NCI-H1092 (cell line): ENCODE measurements around the gene SOCS2.

Experiments
- DNase-seq: peaks from one replicate; lab custom pipeline; 2025; lab: John Stamatoyannopoulos, UW

Gene SOCS2

DNA sequence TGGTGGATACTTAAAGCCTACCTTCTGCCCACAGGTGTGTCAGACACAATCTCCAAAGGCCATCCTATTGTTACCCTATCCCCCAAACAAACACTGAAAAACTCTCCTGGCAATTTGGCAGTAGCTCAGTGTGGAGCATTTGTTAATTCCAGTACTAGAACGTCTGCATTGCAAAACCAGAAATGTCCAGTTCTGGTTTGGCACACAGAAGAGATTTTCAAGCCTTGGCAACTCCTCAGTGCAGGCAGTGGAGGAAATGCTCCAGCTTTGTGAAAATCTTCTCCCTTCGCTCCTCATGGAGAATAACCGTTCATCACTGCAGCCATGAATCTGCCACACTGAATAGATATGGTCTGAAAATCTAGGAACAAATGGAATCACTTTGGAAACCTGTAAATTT is 5.3 kb upstream of the SOCS2 start:
- no peak for DNase-seq

DNA sequence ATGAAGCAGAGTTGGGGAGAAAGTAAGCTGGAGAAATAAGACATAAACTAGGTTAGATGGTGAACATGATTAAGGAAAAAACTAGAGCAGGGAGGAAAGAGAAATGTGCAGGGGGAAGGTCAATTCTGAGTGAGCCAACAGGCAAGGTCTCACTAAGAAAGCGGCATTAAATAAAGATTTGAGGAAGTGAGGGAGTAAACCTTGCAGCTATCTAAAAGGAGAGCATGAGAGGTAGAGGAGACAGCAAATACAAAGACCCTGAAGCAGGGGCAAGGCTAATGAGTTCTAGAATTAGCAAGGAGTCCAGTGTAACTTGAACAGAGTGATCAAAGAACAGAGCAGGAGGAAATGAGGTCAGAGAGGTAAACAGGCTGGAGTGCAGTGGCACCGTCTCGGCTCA is 4.4 kb upstream of the SOCS2 start:
- DNase-seq = no peak

- DNase-seq = no peak
Observed at GRCh38 chr12:93569301-93569655, 3.2 kb upstream of the SOCS2 start.

DNA sequence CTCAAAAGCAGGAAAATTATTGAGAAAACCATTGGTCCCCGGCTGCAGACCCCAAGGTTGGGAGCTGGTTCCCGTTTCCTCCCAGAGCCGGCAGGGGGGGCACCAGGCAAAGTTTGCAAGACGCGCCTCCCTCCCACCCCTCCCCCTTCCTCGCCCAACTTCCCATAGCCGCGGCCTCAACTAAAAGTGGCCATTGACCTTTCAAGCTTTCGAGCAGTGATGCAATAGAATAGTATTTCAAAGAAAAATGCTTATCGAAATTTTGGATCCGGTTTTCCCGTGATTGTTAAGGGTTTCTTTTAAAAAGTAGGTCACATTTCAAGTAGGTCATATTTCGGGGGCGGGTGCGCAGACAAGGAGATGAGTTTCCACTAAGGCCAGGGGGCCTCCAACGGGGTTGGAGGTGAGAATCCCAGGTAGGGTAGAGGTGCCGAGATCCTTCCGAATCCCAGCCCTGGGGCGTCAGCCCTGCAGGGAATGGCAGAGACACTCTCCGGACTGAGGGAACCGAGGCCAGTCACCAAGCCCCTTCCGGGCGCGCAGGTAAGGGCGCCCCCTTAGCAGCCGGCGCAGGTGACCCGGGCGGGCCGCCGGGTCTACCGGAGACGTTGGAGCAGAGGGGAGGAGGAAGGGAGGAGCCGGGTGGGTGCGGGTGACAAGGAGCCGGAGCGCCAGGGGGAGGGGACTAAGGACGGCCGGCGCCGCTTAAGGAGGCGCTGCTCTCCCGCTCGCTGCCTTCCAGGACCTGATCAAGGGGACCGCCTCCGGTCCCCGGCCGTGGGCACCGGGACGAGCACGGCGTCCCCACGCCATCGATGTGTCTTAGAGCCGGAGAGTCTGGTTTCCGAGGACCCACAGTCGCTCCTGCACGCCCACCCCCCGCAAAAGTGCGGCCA is 2.6 kb upstream of the SOCS2 start:
- DNase-seq = peak; percentile 43

DNA sequence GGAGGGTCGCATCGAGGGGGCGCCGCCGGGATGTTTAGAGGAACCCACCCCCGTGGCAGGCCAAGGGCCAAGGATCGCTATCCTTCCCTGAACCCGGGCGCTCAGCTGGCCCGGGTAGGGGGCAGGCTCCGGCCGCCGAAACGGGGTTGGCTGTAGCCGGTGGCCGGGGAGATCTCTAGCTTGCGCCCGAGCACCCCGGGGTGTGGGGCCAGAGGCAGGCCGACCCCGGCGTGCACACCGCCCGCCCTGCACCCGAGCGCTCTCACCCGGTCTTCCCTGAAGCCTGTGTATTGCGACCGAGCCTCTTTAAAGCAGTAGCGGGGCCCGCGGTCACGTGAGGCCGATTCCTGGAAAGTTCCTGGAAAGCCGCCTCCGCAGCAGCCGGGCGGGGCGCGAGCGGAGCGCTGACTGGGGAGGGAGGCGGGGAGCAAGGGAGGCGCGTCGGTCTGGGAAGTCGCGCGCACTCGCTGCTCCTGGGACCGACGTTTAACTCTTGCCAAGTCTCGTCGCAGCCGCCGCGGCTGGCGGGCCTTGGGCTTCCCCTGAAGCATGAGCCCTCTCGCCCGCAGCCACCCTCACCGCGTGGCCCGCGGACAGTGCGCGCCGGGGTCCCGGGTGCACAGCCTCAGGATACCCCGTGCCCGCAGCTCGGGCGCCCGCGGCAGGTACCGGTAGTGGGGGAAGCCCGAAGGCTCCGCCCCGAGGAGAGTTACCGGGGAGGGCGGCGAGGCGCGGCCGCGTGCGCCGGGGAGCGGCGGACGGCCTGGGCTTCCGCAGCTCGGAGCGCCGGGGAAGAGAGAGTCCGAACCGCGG is 1.7 kb upstream of the SOCS2 start:
- DNase-seq = peak; percentile 51

- DNase-seq = peak; percentile 14
Observed at GRCh38 chr12:93571365-93571924, 1.0 kb upstream of the SOCS2 start.

GRCh38 chr12:93572712-93573551 is 457 bp downstream of the SOCS2 start:
- DNase-seq = no peak

- DNase-seq = no peak
Observed at GRCh38 chr12:93573552-93574223, 1.2 kb downstream of the SOCS2 start.

DNA sequence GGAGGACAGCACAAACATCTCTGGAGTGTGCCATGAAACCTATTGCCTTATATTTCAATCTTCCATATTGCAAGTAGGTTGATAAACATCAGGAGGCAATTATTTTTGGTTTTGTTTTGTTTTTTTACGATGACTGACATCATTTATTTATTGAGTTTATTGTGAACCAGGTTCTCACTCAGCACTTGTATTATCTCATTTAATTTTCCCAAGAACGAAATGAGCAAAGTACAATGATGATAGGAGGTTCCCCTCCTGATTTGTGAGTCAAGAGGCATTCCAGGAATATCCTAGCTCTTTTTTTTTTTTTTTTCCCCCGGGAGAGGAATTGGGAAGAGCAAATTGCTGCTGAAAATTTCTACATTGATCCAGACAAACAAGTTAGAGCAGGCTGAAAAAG is 4.7 kb downstream of the SOCS2 start:
- no peak for DNase-seq

DNA sequence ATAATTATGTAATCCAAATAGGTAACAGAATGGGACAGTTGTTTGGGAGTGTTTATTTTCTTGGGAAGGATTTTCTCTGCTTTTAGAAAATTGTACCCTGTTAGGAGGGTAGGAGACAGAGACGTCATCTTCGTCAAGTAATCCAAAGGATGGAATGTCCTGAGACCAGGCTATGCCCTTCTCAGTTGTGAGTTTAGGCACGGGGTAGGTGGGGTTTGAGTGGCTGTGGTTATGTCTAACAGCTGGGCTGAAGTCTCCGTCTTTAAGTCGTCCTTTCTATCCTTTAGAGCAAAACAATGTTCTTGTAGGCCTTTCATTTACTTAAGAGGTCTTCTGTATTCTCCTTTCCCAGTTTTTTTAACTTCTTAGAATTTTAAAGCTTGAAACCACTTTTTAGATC is 5.7 kb downstream of the SOCS2 start:
- DNase-seq = no peak

- no peak for DNase-seq
Observed at GRCh38 chr12:93580682-93581081, 8.2 kb downstream of the SOCS2 start.

DNA sequence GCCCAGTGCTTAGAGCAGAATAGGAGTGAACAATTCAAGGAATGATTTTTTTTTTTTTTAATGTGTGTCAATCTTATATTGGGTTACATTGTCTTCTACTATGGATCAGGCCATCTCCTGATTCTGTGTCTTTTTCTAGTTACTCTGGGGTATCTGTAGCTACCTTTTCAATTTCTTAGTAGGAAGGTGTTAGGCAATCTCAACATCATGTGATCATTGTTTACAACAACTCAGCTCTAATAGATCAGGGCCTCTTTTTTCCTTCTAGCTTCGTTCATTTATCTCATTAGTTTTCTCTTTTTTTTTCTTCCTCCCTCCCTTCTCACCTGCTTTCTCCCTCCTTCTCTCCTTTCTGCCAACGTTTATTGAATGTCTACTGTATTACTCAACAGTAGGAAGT is 8.9 kb downstream of the SOCS2 start:
- DNase-seq = no peak

- no peak for DNase-seq
Observed at GRCh38 chr12:93582351-93582750, 9.9 kb downstream of the SOCS2 start.

DNA sequence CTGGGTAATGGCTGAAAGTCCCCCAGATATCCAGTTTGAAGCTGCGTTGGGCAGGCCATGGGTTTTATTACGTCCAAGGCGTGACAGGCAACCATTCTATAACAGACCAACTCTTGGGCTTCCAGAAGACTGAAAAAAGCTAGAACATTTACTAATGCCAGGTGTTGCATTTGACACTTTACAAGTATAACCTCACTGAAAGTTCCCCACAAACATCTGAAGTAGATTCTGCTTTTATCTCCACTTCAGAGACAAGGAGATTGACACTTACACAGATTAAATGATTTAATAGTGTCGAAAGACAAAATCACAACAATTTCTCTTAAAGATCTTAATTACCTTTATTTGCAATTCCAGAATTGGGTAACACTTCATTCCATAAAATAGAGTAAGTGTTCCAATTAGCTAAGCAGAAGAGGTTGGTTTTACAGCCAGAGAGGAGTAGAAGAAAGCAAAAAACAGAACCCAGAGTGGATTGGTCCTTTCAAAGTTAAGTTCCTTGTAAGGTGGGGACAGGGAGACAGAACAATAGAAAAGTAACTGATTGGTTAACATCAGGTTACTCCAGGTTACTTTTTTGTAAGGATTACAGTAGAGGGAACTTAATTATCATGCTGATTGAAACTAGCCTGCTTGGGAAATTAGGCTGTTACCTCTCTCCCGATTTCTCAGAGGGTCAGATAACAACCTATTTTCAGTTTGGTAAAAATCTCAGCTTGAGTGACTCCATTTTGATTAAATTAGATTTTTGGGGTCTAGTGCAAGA is 11.3 kb downstream of the SOCS2 start:
- DNase-seq = no peak

GRCh38 chr12:93585247-93585646 is 12.8 kb downstream of the SOCS2 start:
- DNase-seq = no peak

- no peak for DNase-seq
Observed at GRCh38 chr12:93587611-93588010, 15.1 kb downstream of the SOCS2 start.

DNA sequence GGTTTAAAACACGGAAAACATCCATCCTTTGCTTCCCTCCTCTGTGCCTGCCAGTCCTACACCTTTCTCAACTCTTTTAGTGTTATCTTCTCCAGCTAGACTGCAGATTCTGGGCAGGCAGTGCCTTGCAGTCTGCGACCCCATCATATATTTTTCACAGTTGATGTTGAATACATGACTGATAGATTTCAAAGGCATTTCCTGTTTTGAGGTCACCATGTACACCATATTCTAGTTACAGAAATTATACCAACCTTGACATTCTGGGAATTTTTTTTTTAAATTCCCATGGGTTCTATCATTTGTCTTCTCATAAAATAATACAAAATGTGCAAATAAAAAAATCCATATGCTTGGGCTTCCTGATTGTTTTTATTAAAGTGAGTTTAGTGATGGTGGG is 16.6 kb downstream of the SOCS2 start:
- DNase-seq = no peak

DNA sequence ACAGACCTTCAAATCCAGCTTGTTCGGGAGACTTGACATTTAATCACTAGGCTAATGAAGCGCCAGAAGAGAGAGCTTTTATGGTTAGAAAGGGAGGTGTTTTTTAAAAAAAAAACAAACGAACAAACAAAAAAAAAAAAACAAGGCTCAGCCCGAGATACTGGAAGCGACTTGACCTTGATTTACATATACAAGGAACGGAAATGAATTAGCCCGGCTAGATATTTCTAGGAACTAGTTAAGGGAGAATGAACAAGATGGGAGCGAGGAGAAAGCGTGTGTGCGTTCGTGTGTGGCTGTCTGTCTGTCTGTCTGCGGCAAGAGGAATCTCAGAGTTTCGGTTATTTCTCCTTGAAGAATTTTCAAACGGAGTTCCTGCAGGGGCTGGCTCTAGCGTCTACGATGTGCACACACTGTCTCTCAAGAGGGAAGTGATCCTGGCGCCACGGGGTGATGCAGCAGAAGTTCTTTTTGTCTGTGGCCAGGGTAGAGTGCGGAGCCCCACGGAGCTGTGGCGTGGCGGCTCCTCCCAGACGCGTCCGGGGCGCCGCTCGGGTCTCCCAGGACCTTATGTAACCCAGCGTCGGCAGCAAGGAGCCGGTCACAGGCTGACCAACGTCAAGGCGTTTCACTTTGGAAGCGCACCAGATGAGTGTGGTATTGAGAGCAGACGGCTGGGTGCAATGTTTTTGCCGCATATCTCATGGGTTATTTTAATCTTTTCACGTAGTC is 18.8 kb downstream of the SOCS2 start:
- DNase-seq = no peak

- no peak for DNase-seq
Observed at GRCh38 chr12:93592641-93593406, 20.3 kb downstream of the SOCS2 start.
